Cardiac muscle cell (in vitro differentiated cells and primary cell): ENCODE measurements around the gene SLC38A1. TPM values are rescaled to one million over a fixed set of nuclear protein-coding genes. Genes with fewer than 3 reads are reported as not detected.

Experiments used
- DNase-seq, 2 donors: peaks; one replicate each; pipeline versions ENCODE4 v3.0.0 to v3.0.0-alpha.2; 2010 to 2017; ENCODE audit warnings: low read depth in 1 of 2, low spot score in 1 of 2
- H3K27ac ChIP-seq: fragments of 200-600 bp; sonication (generic); 2 replicates; pipeline ENCODE4 v1.5.1; 2016
- H3K27me3 ChIP-seq: fragments of 200-600 bp; sonication (generic); 2 replicates; pipeline ENCODE4 v1.6.0; 2016; ENCODE audit warnings: control low read depth
- H3K36me3 ChIP-seq: fragments of 200-600 bp; sonication (generic); 2 replicates; pipeline ENCODE4 v1.5.1; 2016; ENCODE audit warnings: control low read depth
- H3K4me1 ChIP-seq: fragments of 200-600 bp; sonication (generic); 2 replicates; pipeline ENCODE4 v1.8.1; 2017; ENCODE audit warnings: low read depth, mild to moderate bottlenecking, mixed run types
- H3K4me3 ChIP-seq: fragments of 200-600 bp; sonication (generic); 2 replicates; pipeline ENCODE4 v1.5.1; 2016; ENCODE audit warnings: mild to moderate bottlenecking
- H3K9me3 ChIP-seq: fragments of 200-600 bp; sonication (generic); 2 replicates; pipeline ENCODE4 v1.5.1; 2017; ENCODE audit warnings: low read depth, mild to moderate bottlenecking, control low read depth
- CTCF ChIP-seq: IDR thresholded peaks from 2 replicates; pipeline ENCODE4 v1.5.1; 2012; ENCODE audit warnings: low read depth, mild to moderate bottlenecking, low read length
- polyA plus RNA-seq: library from polyadenylated mRNA; unstranded; fragments of >200 nt; fragmentation: Nextera tagmentation; extraction: Ambion mirVana; gene quantifications from 2 replicates; pipeline ENCODE4 v1.2.1, GENCODE V29; 2016
- total RNA-seq: library from RNA; depleted of rRNA; stranded (reverse); fragments of >200 nt; gene quantifications from 2 replicates; pipeline ENCODE4 v1.2.3, GENCODE V29; 2016

Gene SLC38A1
- total and polyA plus RNA-seq, 2 experiments from 2014 or later: 59.6 to 62.2 TPM

GRCh38 chr12:46217541-46218321 lies 51.1 kb downstream of the SLC38A1 start:
- peaks cover 12% of the 10 kb centered on the region for H3K36me3 ChIP-seq
- H3K9me3 ChIP-seq: no peaks in the 10 kb centered on the region
- no peak overlapping the region for H3K27ac ChIP-seq
- no peaks in the 10 kb centered on the region for H3K4me1 ChIP-seq
- TF ChIP-seq CTCF: no peak
- no peaks in the 10 kb centered on the region for H3K27me3 ChIP-seq
- no peak overlapping the region for H3K4me3 ChIP-seq
- DNase-seq: no peak

GRCh38 chr12:46214668-46215436 lies 54.0 kb downstream of the SLC38A1 start:
- no peak for DNase-seq
- H3K27ac ChIP-seq: peak overlapping the region; percentile 39
- no peaks in the 10 kb centered on the region for H3K27me3 ChIP-seq
- H3K4me3 ChIP-seq: no peak overlapping the region
- peaks cover 4% of the 10 kb centered on the region for H3K36me3 ChIP-seq
- peaks cover 14% of the 10 kb centered on the region for H3K4me1 ChIP-seq
- H3K9me3 ChIP-seq: no peaks in the 10 kb centered on the region
- TF ChIP-seq CTCF: no peak

- no peak for DNase-seq
- Histone ChIP-seq H3K27ac (no peak overlapping the region), H3K27me3 (no peaks in the 10 kb centered on the region), H3K9me3 (no peaks in the 10 kb centered on the region), H3K36me3 (peaks cover 4% of the 10 kb centered on the region), H3K4me3 (no peak overlapping the region), H3K4me1 (peaks cover 38% of the 10 kb centered on the region)
- no peak for TF ChIP-seq CTCF
Measured at GRCh38 chr12:46212108-46212982, 56.5 kb downstream of the SLC38A1 start.

GRCh38 chr12:46210873-46211439 lies 57.9 kb downstream of the SLC38A1 start:
- peak overlapping the region; percentile 34 for H3K27ac ChIP-seq
- H3K27me3 ChIP-seq: no peaks in the 10 kb centered on the region
- TF ChIP-seq CTCF: no peak
- no peaks in the 10 kb centered on the region for H3K9me3 ChIP-seq
- H3K4me3 ChIP-seq: no peak overlapping the region
- peaks cover 5% of the 10 kb centered on the region for H3K36me3 ChIP-seq
- peaks cover 52% of the 10 kb centered on the region for H3K4me1 ChIP-seq
- no peak for DNase-seq
